ENCODE measurements around the gene PKP2.

GRCh38 chr12:32770141-32770540, 126.4 kb downstream of the PKP2 start:
- no peak for TF ChIP-seq EP300 (IDR thresholded peaks at IDR 0.05; ENCODE audit: borderline replicate concordance in 1 of 2, low read depth in 2 of 2, low read length in 2 of 2)
- no peak for TF ChIP-seq POLR2A (IDR thresholded peaks at IDR 0.05; ENCODE audit: control extremely low read depth in 1 of 2, low read depth in 2 of 2, low read length in 2 of 2)
- TF ChIP-seq CTCF (IDR thresholded peaks at IDR 0.05; ENCODE audit: control extremely low read depth in 1 of 3, insufficient read depth in 1 of 3, low read depth in 1 of 3, low read length in 3 of 3), result no peak
- TF ChIP-seq TAF1 (IDR thresholded peaks at IDR 0.05; ENCODE audit: low read depth, low read length), result no peak
- no peak for TF ChIP-seq MAX (IDR thresholded peaks at IDR 0.05)
- no peak for TF ChIP-seq POLR2AphosphoS5 (IDR thresholded peaks at IDR 0.05; ENCODE audit: low read depth, low read length)
- no peak for TF ChIP-seq ATF3 (IDR thresholded peaks at IDR 0.05; ENCODE audit: insufficient read depth, low read depth, low read length)
- TF ChIP-seq KDM1A (IDR thresholded peaks at IDR 0.05; ENCODE audit: borderline replicate concordance, low read length), result no peak
- TF ChIP-seq, protein P1, sequence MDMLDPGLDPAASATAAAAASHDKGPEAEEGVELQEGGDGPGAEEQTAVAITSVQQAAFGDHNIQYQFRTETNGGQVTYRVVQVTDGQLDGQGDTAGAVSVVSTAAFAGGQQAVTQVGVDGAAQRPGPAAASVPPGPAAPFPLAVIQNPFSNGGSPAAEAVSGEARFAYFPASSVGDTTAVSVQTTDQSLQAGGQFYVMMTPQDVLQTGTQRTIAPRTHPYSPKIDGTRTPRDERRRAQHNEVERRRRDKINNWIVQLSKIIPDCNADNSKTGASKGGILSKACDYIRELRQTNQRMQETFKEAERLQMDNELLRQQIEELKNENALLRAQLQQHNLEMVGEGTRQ (IDR thresholded peaks at IDR 0.05; ENCODE audit: low read length), result no peak
- no peak for TF ChIP-seq RNF2 (IDR thresholded peaks at IDR 0.05; ENCODE audit: borderline replicate concordance, low read depth, low read length, missing control alignments, poor library complexity, severe bottlenecking)
- TF ChIP-seq SIX5 (IDR thresholded peaks at IDR 0.05; ENCODE audit: low read depth, low read length), result no peak
- no peak for TF ChIP-seq BCL11A (IDR thresholded peaks at IDR 0.05; ENCODE audit: low read depth in 2 of 2, low read length in 2 of 2)
- no peak for TF ChIP-seq CREB1 (IDR thresholded peaks at IDR 0.05)
